Neutrophil (primary cell): Measurements from ENCODE around the gene CDCA7L.

Experiments
- H3K27ac ChIP-seq: fragments of 200-600 bp; sonication (generic); 2 replicates; pipeline ENCODE4 v1.5.1; 2016; ENCODE audit warnings: mild to moderate bottlenecking, moderate library complexity
- H3K27me3 ChIP-seq: fragments of 200-600 bp; sonication (generic); 2 replicates; pipeline ENCODE4 v1.6.0; 2016; ENCODE audit warnings: mild to moderate bottlenecking
- H3K36me3 ChIP-seq: fragments of 200-600 bp; sonication (generic); 2 replicates; pipeline ENCODE4 v1.5.1; 2017
- H3K4me1 ChIP-seq, 2 experiments: fragments of 200-600 bp in 1 of 2; sonication (generic) in 1 of 2; 1 replicate in 1 of 2; 2 replicates in 1 of 2; pipeline versions ENCODE4 v1.5.1 to v1.6.1; 2013 to 2016; ENCODE audit warnings: low read depth in 1 of 2, low read length in 1 of 2, mild to moderate bottlenecking in 1 of 2, moderate library complexity in 1 of 2; ENCODE audit not compliant: control insufficient read depth in 1 of 2, insufficient read depth in 1 of 2
- H3K4me3 ChIP-seq, 2 experiments: fragments of 200-600 bp in 1 of 2; sonication (generic) in 1 of 2; 1 replicate in 1 of 2; 2 replicates in 1 of 2; pipeline ENCODE4 v1.5.1; 2013 to 2016; ENCODE audit warnings: low read depth in 1 of 2, low read length in 1 of 2, mild to moderate bottlenecking in 1 of 2, moderate library complexity in 1 of 2
- H3K9me3 ChIP-seq: fragments of 200-600 bp; sonication (generic); 2 replicates; pipeline ENCODE4 v1.5.1; 2016
- TF ChIP-seq, protein P1 (sequence below): fragments of 200-600 bp; sonication (generic); IDR thresholded peaks from 2 replicates; pipeline ENCODE4 v1.5.1; 2016; ENCODE audit warnings: antibody characterized with exemption

The CDCA7L gene

DNA sequence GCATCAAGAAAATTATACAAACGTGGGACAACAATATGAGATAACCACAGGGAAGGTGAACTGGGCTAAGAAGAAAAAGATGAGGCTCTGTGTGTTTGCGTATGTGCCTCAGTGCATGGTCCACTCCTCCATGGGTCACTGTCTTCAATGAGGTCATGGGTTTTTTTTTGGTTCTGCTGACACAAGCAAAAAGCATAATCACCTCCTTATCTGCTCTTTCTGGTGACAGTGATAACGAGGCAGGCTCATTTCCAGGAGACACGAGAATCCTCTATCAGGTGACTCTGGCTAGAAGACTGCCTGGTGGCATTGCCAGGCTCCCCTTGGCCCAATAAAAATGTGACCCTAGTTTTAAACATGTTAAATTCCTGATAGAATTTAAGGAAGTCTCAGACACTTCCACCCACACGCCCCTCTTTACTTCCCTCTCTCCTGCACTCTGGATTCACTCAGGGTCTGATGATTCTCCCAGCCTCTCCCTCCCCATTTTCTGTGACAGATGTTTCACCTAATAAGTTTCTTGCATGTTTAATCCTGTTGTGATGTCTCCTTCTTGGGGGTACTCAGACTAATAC is 35.3 kb upstream of the CDCA7L start:
- H3K4me3 ChIP-seq, result no peak overlapping the region
- H3K27ac ChIP-seq, result no peak overlapping the region
- no peaks in the 10 kb centered on the region for H3K36me3 ChIP-seq
- H3K4me1 ChIP-seq, result no peaks in the 10 kb centered on the region
- TF ChIP-seq, protein P1, sequence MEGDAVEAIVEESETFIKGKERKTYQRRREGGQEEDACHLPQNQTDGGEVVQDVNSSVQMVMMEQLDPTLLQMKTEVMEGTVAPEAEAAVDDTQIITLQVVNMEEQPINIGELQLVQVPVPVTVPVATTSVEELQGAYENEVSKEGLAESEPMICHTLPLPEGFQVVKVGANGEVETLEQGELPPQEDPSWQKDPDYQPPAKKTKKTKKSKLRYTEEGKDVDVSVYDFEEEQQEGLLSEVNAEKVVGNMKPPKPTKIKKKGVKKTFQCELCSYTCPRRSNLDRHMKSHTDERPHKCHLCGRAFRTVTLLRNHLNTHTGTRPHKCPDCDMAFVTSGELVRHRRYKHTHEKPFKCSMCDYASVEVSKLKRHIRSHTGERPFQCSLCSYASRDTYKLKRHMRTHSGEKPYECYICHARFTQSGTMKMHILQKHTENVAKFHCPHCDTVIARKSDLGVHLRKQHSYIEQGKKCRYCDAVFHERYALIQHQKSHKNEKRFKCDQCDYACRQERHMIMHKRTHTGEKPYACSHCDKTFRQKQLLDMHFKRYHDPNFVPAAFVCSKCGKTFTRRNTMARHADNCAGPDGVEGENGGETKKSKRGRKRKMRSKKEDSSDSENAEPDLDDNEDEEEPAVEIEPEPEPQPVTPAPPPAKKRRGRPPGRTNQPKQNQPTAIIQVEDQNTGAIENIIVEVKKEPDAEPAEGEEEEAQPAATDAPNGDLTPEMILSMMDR, result no peak
- H3K9me3 ChIP-seq, result no peaks in the 10 kb centered on the region
- H3K27me3 ChIP-seq, result no peaks in the 10 kb centered on the region

- H3K27me3 ChIP-seq, result no peaks in the 10 kb centered on the region
- H3K36me3 ChIP-seq, result no peaks in the 10 kb centered on the region
- H3K9me3 ChIP-seq, result no peaks in the 10 kb centered on the region
- H3K4me1 ChIP-seq, result peaks cover 15% of the 10 kb centered on the region in 2 experiments
- TF ChIP-seq, protein P1, result no peak
- H3K4me3 ChIP-seq, result no peak overlapping the region
- H3K27ac ChIP-seq, result no peak overlapping the region
Observed at GRCh38 chr7:21972397-21972784, 26.7 kb upstream of the CDCA7L start.

DNA sequence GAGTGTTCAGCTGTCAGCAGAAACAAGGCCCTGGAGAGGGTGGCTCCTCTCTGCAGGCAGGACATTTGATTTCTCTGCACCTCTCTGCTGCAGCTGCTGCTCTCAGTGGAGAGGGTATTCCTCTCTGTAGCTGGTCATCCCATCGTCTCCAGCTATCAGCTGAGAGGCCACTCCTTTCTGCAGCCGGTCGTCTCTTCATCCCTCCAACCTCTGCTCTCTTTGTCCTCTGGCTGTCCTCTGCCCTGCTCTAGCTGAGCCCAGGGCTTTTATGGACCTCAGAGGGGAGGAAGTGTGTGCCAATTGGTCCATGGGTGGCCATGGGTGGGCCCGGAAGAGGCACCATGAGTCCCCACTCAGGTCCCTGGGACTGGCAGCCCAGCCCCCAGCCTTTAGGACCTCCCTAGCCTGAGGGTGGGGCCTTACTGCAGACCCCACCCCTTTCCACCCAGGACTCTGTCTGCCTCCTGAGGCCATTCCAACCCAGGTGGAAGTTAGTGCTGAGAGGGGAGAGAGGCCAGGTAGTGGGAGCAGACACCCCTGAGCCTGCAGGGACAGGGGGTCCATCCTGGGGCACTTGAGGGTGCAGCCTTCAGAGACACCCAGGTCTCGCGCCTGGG is 26.2 kb upstream of the CDCA7L start:
- no peaks in the 10 kb centered on the region for H3K9me3 ChIP-seq
- H3K27ac ChIP-seq, result no peak overlapping the region
- H3K4me1 ChIP-seq, result peaks cover 15 to 17% of the 10 kb centered on the region in 2 experiments
- no peaks in the 10 kb centered on the region for H3K27me3 ChIP-seq
- TF ChIP-seq, protein P1, result no peak
- H3K36me3 ChIP-seq, result no peaks in the 10 kb centered on the region
- no peak overlapping the region for H3K4me3 ChIP-seq

DNA sequence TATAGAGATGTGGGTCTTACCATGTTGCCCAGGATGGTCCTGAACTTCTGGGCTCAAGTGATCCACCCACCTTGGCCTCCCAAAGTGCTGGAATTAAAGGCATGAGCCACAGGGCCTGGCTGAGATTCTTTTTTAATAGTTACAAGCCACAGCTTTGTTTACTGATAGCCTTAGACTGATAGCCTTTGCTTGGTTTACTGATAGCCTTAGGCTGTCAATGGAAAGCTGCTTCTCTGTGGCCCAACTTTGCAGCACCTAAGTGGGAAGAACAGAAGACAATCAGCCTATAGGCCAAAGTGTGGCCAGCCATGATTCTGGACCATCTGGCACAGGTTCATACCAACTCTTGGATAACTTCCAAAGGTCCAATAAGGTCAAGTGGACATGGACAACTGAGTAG is 24.1 kb upstream of the CDCA7L start:
- no peaks in the 10 kb centered on the region for H3K27me3 ChIP-seq
- TF ChIP-seq, protein P1, result no peak
- H3K36me3 ChIP-seq, result no peaks in the 10 kb centered on the region
- H3K9me3 ChIP-seq, result no peaks in the 10 kb centered on the region
- H3K4me3 ChIP-seq, result no peak overlapping the region
- H3K27ac ChIP-seq, result no peak overlapping the region
- peaks cover 35 to 37% of the 10 kb centered on the region in 2 experiments for H3K4me1 ChIP-seq

DNA sequence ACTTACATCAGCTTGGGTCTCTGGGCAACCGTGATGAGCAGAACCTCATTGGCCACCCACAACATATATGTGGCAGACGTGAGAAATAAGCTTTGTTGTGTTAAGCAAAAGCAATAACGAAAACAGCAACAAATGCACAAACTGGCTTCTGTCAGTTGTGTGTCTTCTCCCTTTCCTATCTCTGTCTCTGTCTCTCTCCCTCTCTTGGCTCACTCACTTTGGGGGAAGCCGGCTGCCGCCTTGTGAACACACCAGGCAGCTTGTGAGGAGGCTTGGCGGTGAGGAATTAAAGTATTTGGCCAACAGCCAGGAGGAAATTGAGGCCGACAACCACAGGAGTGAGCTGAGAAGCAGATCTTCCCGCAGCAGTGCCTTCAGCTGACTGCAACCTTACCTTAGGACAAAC is 21.9 kb upstream of the CDCA7L start:
- Histone ChIP-seq H3K9me3 (no peaks in the 10 kb centered on the region), H3K4me3 (no peak overlapping the region), H3K4me1 (peaks cover 37 to 38% of the 10 kb centered on the region in 2 experiments), H3K27me3 (no peaks in the 10 kb centered on the region), H3K27ac (peak overlapping the region; percentile 49), H3K36me3 (no peaks in the 10 kb centered on the region)
- TF ChIP-seq, protein P1, result no peak
